WTC11 (cell line): ENCODE results near the gene VPS18. TPM values are rescaled to one million over a fixed set of nuclear protein-coding genes. Genes with fewer than 3 reads are reported as not detected.

Source experiments
- ATAC-seq: fragments of 200-7000 bp; cut with Tn5 transposase; 2 replicates; pipeline ENCODE4 v1.10.0; 2021; ENCODE audit warnings: mild to moderate bottlenecking, moderate library complexity
- CTCF ChIA-PET: fragments of 300-600 bp; sonication (Branson Sonifier 250); formaldehyde crosslinking; loops from one replicate; lab custom pipeline; 2021; ENCODE audit warnings: antibody characterized with exemption; lab: Charles Lee
- POLR2A ChIA-PET: fragments of 350-600 bp; sonication (Branson Sonifier 250); formaldehyde crosslinking; loops from one replicate; lab custom pipeline; 2021; ENCODE audit warnings: antibody characterized with exemption; lab: Charles Lee
- DNase-seq: peaks from one replicate; pipeline ENCODE4 v3.0.0; 2021; ENCODE audit warnings: low spot score
- H3K27ac Mint-ChIP-seq: 2 replicates; pipeline ENCODE4 v1.8.0; 2021; ENCODE audit warnings: mixed read lengths
- H3K27me3 Mint-ChIP-seq: 2 replicates; pipeline ENCODE4 v1.8.0; 2021; ENCODE audit warnings: low read depth, mild to moderate bottlenecking, moderate library complexity, mixed read lengths
- H3K36me3 Mint-ChIP-seq: 2 replicates; pipeline ENCODE4 v1.8.0; 2021; ENCODE audit warnings: mixed read lengths
- H3K4me1 Mint-ChIP-seq: 2 replicates; pipeline ENCODE4 v1.8.0; 2022; ENCODE audit warnings: mixed read lengths
- H3K4me3 Mint-ChIP-seq: 2 replicates; pipeline ENCODE4 v1.8.0; 2021; ENCODE audit warnings: mild to moderate bottlenecking, moderate library complexity, mixed read lengths
- H3K9me3 Mint-ChIP-seq: 2 replicates; pipeline ENCODE4 v1.8.0; 2021; ENCODE audit warnings: mixed read lengths
- CTCF ChIP-seq: fragments of 200-600 bp; IDR thresholded peaks from 2 replicates; pipeline ENCODE4 v1.8.0; 2022; ENCODE audit warnings: antibody characterized with exemption
- HMGA2 ChIP-seq: fragments of 250-450 bp; sonication (Bioruptor Pico); IDR thresholded peaks from 2 replicates; pipeline ENCODE4 v1.4.0; 2021; ENCODE audit warnings: mild to moderate bottlenecking, moderate library complexity
- HMGXB4 ChIP-seq: sonication (generic); formaldehyde crosslinking; IDR thresholded peaks from 2 replicates; pipeline ENCODE4 v1.8.1; 2023; ENCODE audit warnings: mild to moderate bottlenecking, moderate library complexity, missing genetic modification reagents
- JUN ChIP-seq: sonication (generic); formaldehyde crosslinking; IDR thresholded peaks from 2 replicates; pipeline ENCODE4 v1.8.0; 2023; ENCODE audit warnings: mild to moderate bottlenecking, missing genetic modification reagents
- MAX ChIP-seq: sonication (generic); formaldehyde crosslinking; IDR thresholded peaks from 2 replicates; pipeline ENCODE4 v1.8.0; 2022; ENCODE audit warnings: mild to moderate bottlenecking, missing genetic modification reagents
- MYBL2 ChIP-seq: sonication (generic); formaldehyde crosslinking; IDR thresholded peaks from 2 replicates; pipeline ENCODE4 v1.8.1; 2023; ENCODE audit warnings: mild to moderate bottlenecking, moderate library complexity, missing genetic modification reagents
- NFYB ChIP-seq: sonication (generic); formaldehyde crosslinking; conservative IDR thresholded peaks from 2 replicates; pipeline ENCODE4 v1.8.0; 2022; ENCODE audit warnings: low read depth, missing genetic modification reagents
- NR3C1 ChIP-seq: sonication (generic); formaldehyde crosslinking; conservative IDR thresholded peaks from 2 replicates; pipeline ENCODE4 v1.8.1; 2023; ENCODE audit warnings: low read depth, mild to moderate bottlenecking, missing genetic modification reagents
- SMAD3 ChIP-seq: sonication (generic); formaldehyde crosslinking; IDR thresholded peaks from 2 replicates; pipeline ENCODE4 v1.8.0; 2022; ENCODE audit warnings: missing genetic modification reagents, mild to moderate bottlenecking, borderline replicate concordance
- SOX15 ChIP-seq: fragments of 250-450 bp; sonication (Bioruptor Pico); IDR thresholded peaks from 2 replicates; pipeline ENCODE4 v1.9.0; 2021; ENCODE audit warnings: mild to moderate bottlenecking
- STAT6 ChIP-seq: sonication (generic); formaldehyde crosslinking; conservative IDR thresholded peaks from 2 replicates; pipeline ENCODE4 v1.8.1; 2023; ENCODE audit warnings: mild to moderate bottlenecking, low read depth, missing genetic modification reagents, moderate library complexity
- TEAD4 ChIP-seq: sonication (generic); formaldehyde crosslinking; IDR thresholded peaks from 2 replicates; pipeline ENCODE4 v1.8.0; 2022; ENCODE audit warnings: mild to moderate bottlenecking, missing genetic modification reagents
- ZNF263 ChIP-seq: sonication (generic); formaldehyde crosslinking; IDR thresholded peaks from 2 replicates; pipeline ENCODE4 v1.8.1; 2022; ENCODE audit warnings: low read depth, mild to moderate bottlenecking, moderate library complexity, missing genetic modification reagents
- ZNF281 ChIP-seq: sonication (generic); formaldehyde crosslinking; IDR thresholded peaks from 2 replicates; pipeline ENCODE4 v1.8.0; 2023; ENCODE audit warnings: mild to moderate bottlenecking, missing genetic modification reagents
- ZNF423 ChIP-seq: fragments of 250-450 bp; sonication (Bioruptor Pico); IDR thresholded peaks from 2 replicates; pipeline ENCODE4 v2.1.2; 2022; ENCODE audit warnings: mild to moderate bottlenecking, moderate library complexity
- ZNF425 ChIP-seq: fragments of 250-450 bp; sonication (Bioruptor Pico); conservative IDR thresholded peaks from 2 replicates; pipeline ENCODE4 v1.9.0; 2021; ENCODE audit warnings: mild to moderate bottlenecking
- ZSCAN18 ChIP-seq: fragments of 250-450 bp; sonication (Bioruptor Pico); IDR thresholded peaks from 2 replicates; pipeline ENCODE4 v2.1.2; 2022; ENCODE audit warnings: mild to moderate bottlenecking, moderate library complexity
- total RNA-seq: library from RNA; stranded (reverse); gene quantifications from 3 replicates; pipeline ENCODE4 v1.2.3, GENCODE V29; 2021

Gene VPS18
- total RNA-seq, 1 experiment from 2014 or later = 27.3 TPM

- H3K9me3 Mint-ChIP-seq = no peaks in the 10 kb centered on the region
- DNase-seq (no peak), ATAC-seq (no peak)
- 0 out of 2 replicates have a peak overlapping the region, but pooled peaks have one; percentile 20 for H3K27ac Mint-ChIP-seq
- ChIA-PET CTCF (interaction anchor here (1.9 to 9.6 kb wide), 2 partner anchors 8 to 43 kb away, joined by 7 to 177 read pairs; partner anchors contain the start of gene VPS18), POLR2A (interaction anchor here (0.7 kb wide), 1 partner anchor 302 kb away, joined by 6 read pairs; no protein-coding TSS in a partner anchor)
- H3K4me3 Mint-ChIP-seq = no peak overlapping the region
- H3K36me3 Mint-ChIP-seq = peaks cover 42% of the 10 kb centered on the region
- H3K4me1 Mint-ChIP-seq = peaks cover 26% of the 10 kb centered on the region
- no peaks in the 10 kb centered on the region for H3K27me3 Mint-ChIP-seq
- no peak for TF ChIP-seq JUN (CRISPR knock-in tag)
- TF ChIP-seq NFYB (CRISPR knock-in tag) = no peak
- no peak for TF ChIP-seq SOX15 (CRISPR knock-in tag)
- TF ChIP-seq CTCF = no peak
- no peak for TF ChIP-seq TEAD4 (CRISPR knock-in tag)
These were observed 43.6 kb upstream of the VPS18 start for GRCh38 chr15:40850576-40851112.

GRCh38 chr15:40852529-40852928 is 41.7 kb upstream of the VPS18 start:
- Mint-ChIP-seq H3K27ac (no peak overlapping the region), H3K27me3 (no peaks in the 10 kb centered on the region), H3K4me3 (no peak overlapping the region), H3K36me3 (peaks cover 50% of the 10 kb centered on the region), H3K4me1 (peaks cover 12% of the 10 kb centered on the region), H3K9me3 (no peaks in the 10 kb centered on the region)
- TF ChIP-seq ZSCAN18 = no peak
- no peak for TF ChIP-seq ZNF281 (CRISPR knock-in tag)
- no peak for TF ChIP-seq ZNF423 (CRISPR knock-in tag)
- TF ChIP-seq ZNF425 (CRISPR knock-in tag) = no peak
- TF ChIP-seq MYBL2 = no peak
- ATAC-seq (no peak), DNase-seq (no peak)
- ChIA-PET CTCF (interaction anchor here (0.7 to 1.6 kb wide), 3 partner anchors 37 to 42 kb away, joined by 3 to 5 read pairs (median 3); partner anchors contain the start of gene VPS18), POLR2A (no interaction called here)

GRCh38 chr15:40853241-40853890 is 40.9 kb upstream of the VPS18 start:
- Mint-ChIP-seq H3K36me3 (peaks cover 49% of the 10 kb centered on the region), H3K4me3 (no peak overlapping the region), H3K4me1 (peaks cover 12% of the 10 kb centered on the region), H3K27me3 (no peaks in the 10 kb centered on the region), H3K9me3 (no peaks in the 10 kb centered on the region), H3K27ac (no peak overlapping the region)
- DNase-seq (no peak), ATAC-seq (no peak)
- CTCF ChIA-PET = interaction anchor here (0.7 to 1.6 kb wide), 3 partner anchors 36 to 41 kb away, joined by 3 to 5 read pairs (median 3); partner anchors contain the start of gene VPS18
- POLR2A ChIA-PET = no interaction called here
- TF ChIP-seq NR3C1 (CRISPR knock-in tag) (no peak), HMGA2 (CRISPR knock-in tag) (no peak), HMGXB4 (no peak), MAX (CRISPR knock-in tag) (no peak), STAT6 (CRISPR knock-in tag) (no peak), ZNF263 (CRISPR knock-in tag) (no peak), SMAD3 (CRISPR knock-in tag) (no peak)
